DOHH2 (cell line): ENCODE results near the gene ENGASE.

Experiments
- EZH2phosphoT487 ChIP-seq: fragments of 200-600 bp; sonication (generic); IDR thresholded peaks from 2 replicates; pipeline ENCODE4 v1.6.1; 2017; ENCODE audit warnings: borderline replicate concordance, mild to moderate bottlenecking, antibody characterized with exemption, low read length, moderate library complexity, mixed read lengths
- TF ChIP-seq, protein P1 (sequence below): fragments of 200-600 bp; sonication (generic); IDR thresholded peaks from one replicate; pipeline ENCODE4 v1.5.1; 2014; ENCODE audit warnings: antibody characterized with exemption, mild to moderate bottlenecking, low read depth, low read length; ENCODE audit not compliant: poor library complexity, severe bottlenecking

DNA sequence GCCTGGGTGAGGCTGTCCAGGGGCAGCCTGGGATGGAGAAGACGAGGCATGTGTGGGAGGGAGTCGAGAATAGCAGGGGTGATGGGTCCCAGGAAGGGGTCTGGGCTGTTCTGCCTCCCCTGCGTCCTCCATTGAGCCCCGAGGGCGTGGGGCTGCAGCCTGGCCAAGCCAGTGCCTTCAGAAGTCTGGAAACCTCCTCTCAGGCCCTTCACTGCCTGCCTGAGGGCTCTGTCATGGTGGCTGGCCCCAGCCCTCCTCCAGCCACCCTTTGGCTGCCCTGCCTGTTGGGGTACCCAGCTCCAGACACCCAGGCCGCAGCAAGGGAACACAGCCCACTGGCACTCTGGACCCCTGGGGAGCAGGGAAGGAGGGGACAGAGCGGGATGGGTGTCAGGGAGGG lies 27.6 kb downstream of the ENGASE start:
- TF ChIP-seq, protein P1, sequence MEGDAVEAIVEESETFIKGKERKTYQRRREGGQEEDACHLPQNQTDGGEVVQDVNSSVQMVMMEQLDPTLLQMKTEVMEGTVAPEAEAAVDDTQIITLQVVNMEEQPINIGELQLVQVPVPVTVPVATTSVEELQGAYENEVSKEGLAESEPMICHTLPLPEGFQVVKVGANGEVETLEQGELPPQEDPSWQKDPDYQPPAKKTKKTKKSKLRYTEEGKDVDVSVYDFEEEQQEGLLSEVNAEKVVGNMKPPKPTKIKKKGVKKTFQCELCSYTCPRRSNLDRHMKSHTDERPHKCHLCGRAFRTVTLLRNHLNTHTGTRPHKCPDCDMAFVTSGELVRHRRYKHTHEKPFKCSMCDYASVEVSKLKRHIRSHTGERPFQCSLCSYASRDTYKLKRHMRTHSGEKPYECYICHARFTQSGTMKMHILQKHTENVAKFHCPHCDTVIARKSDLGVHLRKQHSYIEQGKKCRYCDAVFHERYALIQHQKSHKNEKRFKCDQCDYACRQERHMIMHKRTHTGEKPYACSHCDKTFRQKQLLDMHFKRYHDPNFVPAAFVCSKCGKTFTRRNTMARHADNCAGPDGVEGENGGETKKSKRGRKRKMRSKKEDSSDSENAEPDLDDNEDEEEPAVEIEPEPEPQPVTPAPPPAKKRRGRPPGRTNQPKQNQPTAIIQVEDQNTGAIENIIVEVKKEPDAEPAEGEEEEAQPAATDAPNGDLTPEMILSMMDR = no peak
- TF ChIP-seq EZH2phosphoT487 = no peak
